Esophagus muscularis mucosa (tissue), 3 donors: ENCODE data around the gene ZNF630.
"Not testable (repeated sequence)": the region's sequence is repeated elsewhere in the genome, so short reads cannot be mapped to it uniquely, and the experiment has no call there.

Experiments
- CTCF ChIP-seq, 3 experiments: fragments of 200-600 bp in 2 of 3; fragments of 450-650 bp in 1 of 3; sonication (generic) in 2 of 3; IDR thresholded peaks; one replicate each; pipeline ENCODE4 v1.5.1; 2017 to 2019; ENCODE audit warnings: antibody characterized with exemption in 3 of 3, mild to moderate bottlenecking in 2 of 3, moderate library complexity in 1 of 3
- POLR2A ChIP-seq: fragments of 450-650 bp; IDR thresholded peaks from one replicate; pipeline ENCODE4 v1.6.1; 2017; ENCODE audit warnings: antibody characterized with exemption, moderate library complexity, mild to moderate bottlenecking, low read depth
- POLR2AphosphoS5 ChIP-seq, 2 donors: sonication (generic); formaldehyde crosslinking; IDR thresholded peaks; one replicate each; pipeline ENCODE4 v1.6.1; 2017; ENCODE audit warnings: antibody characterized with exemption in 2 of 2

GRCh38 chrX:48009445-48009960 lies 61.9 kb downstream of the ZNF630 start:
- not testable (repeated sequence) for TF ChIP-seq POLR2A; CTCF (IDR thresholded peaks at IDR 0.05); POLR2AphosphoS5 (IDR thresholded peaks at IDR 0.05)
